Gastrocnemius medialis (tissue), 4 donors: Measurements from ENCODE around the gene PTGIS.

ENCODE experiments used
- POLR2A ChIP-seq, 2 donors: fragments of 450-650 bp; IDR thresholded peaks; one replicate each; pipeline ENCODE4 v1.6.1; 2017; ENCODE audit warnings: antibody characterized with exemption in 2 of 2, mild to moderate bottlenecking in 2 of 2, moderate library complexity in 2 of 2
- TF ChIP-seq, protein P1 (sequence below), 5 experiments: fragments of 450-650 bp in 3 of 5; fragments of 200-600 bp in 2 of 5; sonication (generic) in 2 of 5; IDR thresholded peaks in 4 of 5; conservative IDR thresholded peaks in 1 of 5; 1 replicate in 4 of 5; 2 replicates in 1 of 5; pipeline ENCODE4 v1.5.1; 2016 to 2019; ENCODE audit warnings: antibody characterized with exemption in 5 of 5, mild to moderate bottlenecking in 3 of 5, moderate library complexity in 3 of 5

DNA sequence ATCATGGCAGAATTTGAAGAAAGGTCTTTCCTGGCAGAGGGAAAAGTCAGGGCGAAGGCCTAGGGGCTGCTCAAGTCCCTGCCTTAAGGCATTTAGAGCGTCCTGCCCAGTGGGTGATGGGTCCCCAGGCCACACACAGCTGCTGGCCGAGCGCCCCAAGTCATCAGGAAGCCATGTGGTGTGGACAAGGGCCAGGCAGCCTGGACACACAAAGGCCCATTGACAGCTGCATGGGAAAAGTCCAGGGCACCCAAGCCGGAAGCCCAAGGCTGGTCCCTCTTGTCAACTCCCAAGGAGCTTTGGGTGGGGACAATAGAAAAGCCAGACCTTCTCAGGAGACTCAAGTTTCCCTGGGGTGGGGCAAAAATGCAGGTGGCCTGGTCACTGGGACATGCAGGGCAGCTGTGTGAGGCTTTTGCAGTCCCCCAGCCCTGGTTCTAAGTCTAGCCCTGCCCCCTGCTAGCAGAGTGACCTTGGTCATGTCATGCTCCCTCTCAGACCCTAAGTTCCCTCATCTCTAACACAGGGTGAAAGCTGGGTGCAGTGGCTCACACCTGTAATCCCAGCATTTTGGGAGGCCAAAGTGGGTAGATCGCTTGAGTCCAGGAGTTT, 44.3 kb upstream of the PTGIS start:
- TF ChIP-seq, protein P1, sequence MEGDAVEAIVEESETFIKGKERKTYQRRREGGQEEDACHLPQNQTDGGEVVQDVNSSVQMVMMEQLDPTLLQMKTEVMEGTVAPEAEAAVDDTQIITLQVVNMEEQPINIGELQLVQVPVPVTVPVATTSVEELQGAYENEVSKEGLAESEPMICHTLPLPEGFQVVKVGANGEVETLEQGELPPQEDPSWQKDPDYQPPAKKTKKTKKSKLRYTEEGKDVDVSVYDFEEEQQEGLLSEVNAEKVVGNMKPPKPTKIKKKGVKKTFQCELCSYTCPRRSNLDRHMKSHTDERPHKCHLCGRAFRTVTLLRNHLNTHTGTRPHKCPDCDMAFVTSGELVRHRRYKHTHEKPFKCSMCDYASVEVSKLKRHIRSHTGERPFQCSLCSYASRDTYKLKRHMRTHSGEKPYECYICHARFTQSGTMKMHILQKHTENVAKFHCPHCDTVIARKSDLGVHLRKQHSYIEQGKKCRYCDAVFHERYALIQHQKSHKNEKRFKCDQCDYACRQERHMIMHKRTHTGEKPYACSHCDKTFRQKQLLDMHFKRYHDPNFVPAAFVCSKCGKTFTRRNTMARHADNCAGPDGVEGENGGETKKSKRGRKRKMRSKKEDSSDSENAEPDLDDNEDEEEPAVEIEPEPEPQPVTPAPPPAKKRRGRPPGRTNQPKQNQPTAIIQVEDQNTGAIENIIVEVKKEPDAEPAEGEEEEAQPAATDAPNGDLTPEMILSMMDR (IDR thresholded peaks at IDR 0.05 in 4 of 5, conservative IDR thresholded peaks at IDR 0.05 in 1 of 5) = no peak
- no peak for TF ChIP-seq POLR2A (IDR thresholded peaks at IDR 0.05)
